GM23338 (cell line): ENCODE measurements around the gene PRM3. TPM values are rescaled to one million over a fixed set of nuclear protein-coding genes. Genes with fewer than 3 reads are reported as not detected.

Experiments
- ATAC-seq: fragments of 200-7000 bp; cut with Tn5 transposase; 3 replicates; pipeline ENCODE4 v1.9.1; 2020
- DNase-seq: peaks from one replicate; pipeline ENCODE4 v3.0.0-alpha.2; 2015; ENCODE audit warnings: low spot score
- H2AFZ ChIP-seq: fragments of 200-600 bp; sonication (generic); 2 replicates; pipeline ENCODE4 v1.8.0; 2016; ENCODE audit warnings: antibody characterized with exemption, mild to moderate bottlenecking, moderate library complexity
- H3F3A ChIP-seq: fragments of 200-600 bp; sonication (generic); replicated peaks from 2 replicates; pipeline ENCODE4 v1.8.0; 2017; ENCODE audit warnings: antibody characterized with exemption, mixed run types, low read depth
- H3K27ac ChIP-seq: fragments of 200-600 bp; sonication (generic); 2 replicates; pipeline ENCODE4 v1.6.1; 2016; ENCODE audit warnings: low read depth
- H3K27me3 ChIP-seq: fragments of 200-600 bp; sonication (generic); 2 replicates; pipeline ENCODE4 v1.8.0; 2016; ENCODE audit warnings: mild to moderate bottlenecking, mixed run types, moderate library complexity; ENCODE audit not compliant: insufficient read depth
- H3K36me3 ChIP-seq: fragments of 200-600 bp; sonication (generic); 2 replicates; pipeline ENCODE4 v1.8.0; 2016; ENCODE audit warnings: mild to moderate bottlenecking; ENCODE audit not compliant: insufficient read depth
- H3K4me1 ChIP-seq: fragments of 200-600 bp; sonication (generic); 2 replicates; pipeline ENCODE4 v1.8.0; 2016; ENCODE audit warnings: mild to moderate bottlenecking, moderate library complexity; ENCODE audit not compliant: insufficient read depth
- H3K4me2 ChIP-seq: fragments of 200-600 bp; sonication (generic); 2 replicates; pipeline ENCODE4 v1.7.1; 2017; ENCODE audit warnings: mixed run types
- H3K4me3 ChIP-seq: fragments of 200-600 bp; sonication (generic); 2 replicates; pipeline ENCODE4 v1.6.1; 2016; ENCODE audit warnings: mixed run types
- H3K79me2 ChIP-seq: fragments of 200-600 bp; sonication (generic); replicated peaks from 2 replicates; pipeline ENCODE4 v1.8.0; 2017; ENCODE audit warnings: mild to moderate bottlenecking; ENCODE audit not compliant: insufficient read depth
- H3K9me2 ChIP-seq: fragments of 200-600 bp; sonication (generic); 2 replicates; pipeline ENCODE4 v1.8.0; 2017; ENCODE audit not compliant: insufficient read depth
- H4K20me1 ChIP-seq: fragments of 200-600 bp; sonication (generic); replicated peaks from 2 replicates; pipeline ENCODE4 v1.8.0; 2017; ENCODE audit warnings: mild to moderate bottlenecking; ENCODE audit not compliant: insufficient read depth
- H3K27ac Mint-ChIP-seq: 2 replicates; pipeline ENCODE4 v1.8.0; 2020; ENCODE audit warnings: inconsistent platforms, mild to moderate bottlenecking, moderate library complexity, mixed read lengths
- H3K27me3 Mint-ChIP-seq: 3 replicates; pipeline ENCODE4 v1.8.0; 2022; ENCODE audit warnings: low read depth, mild to moderate bottlenecking, moderate library complexity, mixed read lengths, inconsistent platforms; ENCODE audit not compliant: insufficient read depth, poor library complexity
- H3K36me3 Mint-ChIP-seq: 3 replicates; pipeline ENCODE4 v1.8.0; 2021; ENCODE audit warnings: low read depth, mild to moderate bottlenecking, inconsistent platforms, moderate library complexity, mixed read lengths
- H3K4me1 Mint-ChIP-seq: 3 replicates; pipeline ENCODE4 v1.8.0; 2020; ENCODE audit warnings: mild to moderate bottlenecking, inconsistent platforms, mixed read lengths
- H3K4me3 Mint-ChIP-seq: 3 replicates; pipeline ENCODE4 v1.8.0; 2021; ENCODE audit warnings: moderate library complexity, mild to moderate bottlenecking, inconsistent platforms, mixed read lengths
- H3K9me3 Mint-ChIP-seq: 3 replicates; pipeline ENCODE4 v1.8.0; 2020; ENCODE audit warnings: moderate library complexity, mild to moderate bottlenecking, inconsistent platforms, mixed read lengths
- CREB1 ChIP-seq: fragments of 250-450 bp; sonication (Bioruptor Pico); IDR thresholded peaks from 2 replicates; pipeline ENCODE4 v1.5.0; 2020; ENCODE audit warnings: low read depth, mild to moderate bottlenecking, moderate library complexity
- EZH2 ChIP-seq: fragments of 200-600 bp; sonication (generic); IDR thresholded peaks from one replicate; pipeline ENCODE4 v1.8.0; 2017; ENCODE audit warnings: antibody characterized with exemption, mild to moderate bottlenecking, low read depth; ENCODE audit not compliant: unreplicated experiment
- EZH2phosphoT487 ChIP-seq: fragments of 200-600 bp; sonication (generic); IDR thresholded peaks from one replicate; pipeline ENCODE4 v1.8.1; 2018; ENCODE audit warnings: antibody characterized with exemption; ENCODE audit not compliant: unreplicated experiment
- JUNB ChIP-seq: IDR thresholded peaks from one replicate; pipeline ENCODE4 v1.6.1; 2016; ENCODE audit warnings: antibody characterized with exemption; ENCODE audit not compliant: unreplicated experiment
- NANOG ChIP-seq: IDR thresholded peaks from 2 replicates; pipeline ENCODE4 v1.6.1; 2016; ENCODE audit warnings: antibody characterized with exemption, borderline replicate concordance
- POLR2AphosphoS5 ChIP-seq: IDR thresholded peaks from 2 replicates; pipeline ENCODE4 v1.6.1; 2016; ENCODE audit warnings: antibody characterized with exemption, low read depth
- STAT1 ChIP-seq: IDR thresholded peaks from one replicate; pipeline ENCODE4 v1.6.1; 2016; ENCODE audit warnings: antibody characterized with exemption; ENCODE audit not compliant: unreplicated experiment
- ZNF114 ChIP-seq: fragments of 250-450 bp; sonication (Bioruptor Pico); IDR thresholded peaks from 2 replicates; pipeline ENCODE4 v1.5.0; 2020; ENCODE audit warnings: mild to moderate bottlenecking, moderate library complexity
- ZNF331 ChIP-seq: fragments of 250-450 bp; sonication (Bioruptor Pico); IDR thresholded peaks from 2 replicates; pipeline ENCODE4 v1.5.0; 2020; ENCODE audit warnings: low read depth, mild to moderate bottlenecking, moderate library complexity
- polyA plus RNA-seq: library from polyadenylated mRNA; unstranded; fragments of >200 nt; fragmentation: Nextera tagmentation; extraction: Ambion mirVana; gene quantifications from 2 replicates; pipeline ENCODE4 v1.2.1, GENCODE V29; 2016
- total RNA-seq: library from RNA; depleted of rRNA; stranded (reverse); fragments of >200 nt; shearing (Covaris generic); gene quantifications from 2 replicates; pipeline ENCODE4 v1.2.3, GENCODE V29; 2014
- TF ChIP-seq, protein P1 (sequence below): IDR thresholded peaks from 2 replicates; pipeline ENCODE4 v1.6.1; 2016; ENCODE audit warnings: antibody characterized with exemption
- TF ChIP-seq, protein P2 (sequence below): fragments of 250-450 bp; sonication (Bioruptor Pico); IDR thresholded peaks from 2 replicates; pipeline ENCODE4 v1.5.0; 2020; ENCODE audit warnings: mild to moderate bottlenecking, moderate library complexity
- TF ChIP-seq, protein P3 (sequence below): IDR thresholded peaks from one replicate; pipeline ENCODE4 v1.6.1; 2018; ENCODE audit warnings: antibody characterized with exemption; ENCODE audit not compliant: unreplicated experiment

The PRM3 gene
- total and polyA plus RNA-seq, 2 experiments from 2014 or later = not detected

DNA sequence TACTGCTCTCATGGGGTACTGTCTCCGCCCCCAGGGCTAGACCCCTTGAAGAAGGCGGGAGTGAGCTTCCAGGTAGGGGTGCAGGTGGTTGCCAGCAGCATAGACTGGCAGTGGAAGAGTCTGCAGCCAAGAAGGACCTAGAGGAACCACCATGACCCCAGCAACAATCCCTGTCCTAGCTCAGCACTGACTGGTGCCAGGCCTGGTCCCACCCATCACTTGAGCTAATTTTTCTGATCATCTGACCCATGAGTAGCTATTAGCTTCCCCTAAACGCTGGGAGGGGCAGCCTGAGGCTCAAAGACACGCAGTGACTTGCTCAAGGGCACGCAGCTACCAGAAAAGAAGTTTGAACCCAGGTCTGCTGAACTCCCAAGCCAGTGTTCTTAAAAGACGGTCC lies 945 bp downstream of the PRM3 start:
- ATAC-seq = no peak
- H4K20me1 ChIP-seq = no peaks in the 10 kb centered on the region
- Mint-ChIP-seq H3K27me3 (peaks cover 9% of the 10 kb centered on the region), H3K9me3 (peaks cover 2% of the 10 kb centered on the region; the same call in 1 of the 3 replicates), H3K4me3 (no peak overlapping the region), H3K27ac (no peak overlapping the region), H3K4me1 (peaks cover 11% of the 10 kb centered on the region), H3K36me3 (no peaks in the 10 kb centered on the region; the same call in 2 of the 3 replicates)
- 0 out of 2 replicates have a peak, but pooled peaks cover 3% of the 10 kb centered on the region for H3F3A ChIP-seq
- H3K27ac ChIP-seq = no peak overlapping the region
- H2AFZ ChIP-seq = peak overlapping the region; percentile 93; the same call in 1 of the 2 replicates
- H3K4me3 ChIP-seq = no peak overlapping the region
- H3K79me2 ChIP-seq = no peaks in the 10 kb centered on the region
- H3K27me3 ChIP-seq = no peaks in the 10 kb centered on the region
- no peaks in the 10 kb centered on the region; the same call in 1 of the 2 replicates for H3K4me1 ChIP-seq
- H3K36me3 ChIP-seq = no peaks in the 10 kb centered on the region
- no peak for TF ChIP-seq POLR2AphosphoS5
- TF ChIP-seq, protein P1, sequence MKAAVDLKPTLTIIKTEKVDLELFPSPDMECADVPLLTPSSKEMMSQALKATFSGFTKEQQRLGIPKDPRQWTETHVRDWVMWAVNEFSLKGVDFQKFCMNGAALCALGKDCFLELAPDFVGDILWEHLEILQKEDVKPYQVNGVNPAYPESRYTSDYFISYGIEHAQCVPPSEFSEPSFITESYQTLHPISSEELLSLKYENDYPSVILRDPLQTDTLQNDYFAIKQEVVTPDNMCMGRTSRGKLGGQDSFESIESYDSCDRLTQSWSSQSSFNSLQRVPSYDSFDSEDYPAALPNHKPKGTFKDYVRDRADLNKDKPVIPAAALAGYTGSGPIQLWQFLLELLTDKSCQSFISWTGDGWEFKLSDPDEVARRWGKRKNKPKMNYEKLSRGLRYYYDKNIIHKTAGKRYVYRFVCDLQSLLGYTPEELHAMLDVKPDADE = no peak
- no peak for TF ChIP-seq EZH2
- no peak for TF ChIP-seq JUNB
- no peak for TF ChIP-seq CREB1 (CRISPR knock-in tag)
- TF ChIP-seq, protein P2, sequence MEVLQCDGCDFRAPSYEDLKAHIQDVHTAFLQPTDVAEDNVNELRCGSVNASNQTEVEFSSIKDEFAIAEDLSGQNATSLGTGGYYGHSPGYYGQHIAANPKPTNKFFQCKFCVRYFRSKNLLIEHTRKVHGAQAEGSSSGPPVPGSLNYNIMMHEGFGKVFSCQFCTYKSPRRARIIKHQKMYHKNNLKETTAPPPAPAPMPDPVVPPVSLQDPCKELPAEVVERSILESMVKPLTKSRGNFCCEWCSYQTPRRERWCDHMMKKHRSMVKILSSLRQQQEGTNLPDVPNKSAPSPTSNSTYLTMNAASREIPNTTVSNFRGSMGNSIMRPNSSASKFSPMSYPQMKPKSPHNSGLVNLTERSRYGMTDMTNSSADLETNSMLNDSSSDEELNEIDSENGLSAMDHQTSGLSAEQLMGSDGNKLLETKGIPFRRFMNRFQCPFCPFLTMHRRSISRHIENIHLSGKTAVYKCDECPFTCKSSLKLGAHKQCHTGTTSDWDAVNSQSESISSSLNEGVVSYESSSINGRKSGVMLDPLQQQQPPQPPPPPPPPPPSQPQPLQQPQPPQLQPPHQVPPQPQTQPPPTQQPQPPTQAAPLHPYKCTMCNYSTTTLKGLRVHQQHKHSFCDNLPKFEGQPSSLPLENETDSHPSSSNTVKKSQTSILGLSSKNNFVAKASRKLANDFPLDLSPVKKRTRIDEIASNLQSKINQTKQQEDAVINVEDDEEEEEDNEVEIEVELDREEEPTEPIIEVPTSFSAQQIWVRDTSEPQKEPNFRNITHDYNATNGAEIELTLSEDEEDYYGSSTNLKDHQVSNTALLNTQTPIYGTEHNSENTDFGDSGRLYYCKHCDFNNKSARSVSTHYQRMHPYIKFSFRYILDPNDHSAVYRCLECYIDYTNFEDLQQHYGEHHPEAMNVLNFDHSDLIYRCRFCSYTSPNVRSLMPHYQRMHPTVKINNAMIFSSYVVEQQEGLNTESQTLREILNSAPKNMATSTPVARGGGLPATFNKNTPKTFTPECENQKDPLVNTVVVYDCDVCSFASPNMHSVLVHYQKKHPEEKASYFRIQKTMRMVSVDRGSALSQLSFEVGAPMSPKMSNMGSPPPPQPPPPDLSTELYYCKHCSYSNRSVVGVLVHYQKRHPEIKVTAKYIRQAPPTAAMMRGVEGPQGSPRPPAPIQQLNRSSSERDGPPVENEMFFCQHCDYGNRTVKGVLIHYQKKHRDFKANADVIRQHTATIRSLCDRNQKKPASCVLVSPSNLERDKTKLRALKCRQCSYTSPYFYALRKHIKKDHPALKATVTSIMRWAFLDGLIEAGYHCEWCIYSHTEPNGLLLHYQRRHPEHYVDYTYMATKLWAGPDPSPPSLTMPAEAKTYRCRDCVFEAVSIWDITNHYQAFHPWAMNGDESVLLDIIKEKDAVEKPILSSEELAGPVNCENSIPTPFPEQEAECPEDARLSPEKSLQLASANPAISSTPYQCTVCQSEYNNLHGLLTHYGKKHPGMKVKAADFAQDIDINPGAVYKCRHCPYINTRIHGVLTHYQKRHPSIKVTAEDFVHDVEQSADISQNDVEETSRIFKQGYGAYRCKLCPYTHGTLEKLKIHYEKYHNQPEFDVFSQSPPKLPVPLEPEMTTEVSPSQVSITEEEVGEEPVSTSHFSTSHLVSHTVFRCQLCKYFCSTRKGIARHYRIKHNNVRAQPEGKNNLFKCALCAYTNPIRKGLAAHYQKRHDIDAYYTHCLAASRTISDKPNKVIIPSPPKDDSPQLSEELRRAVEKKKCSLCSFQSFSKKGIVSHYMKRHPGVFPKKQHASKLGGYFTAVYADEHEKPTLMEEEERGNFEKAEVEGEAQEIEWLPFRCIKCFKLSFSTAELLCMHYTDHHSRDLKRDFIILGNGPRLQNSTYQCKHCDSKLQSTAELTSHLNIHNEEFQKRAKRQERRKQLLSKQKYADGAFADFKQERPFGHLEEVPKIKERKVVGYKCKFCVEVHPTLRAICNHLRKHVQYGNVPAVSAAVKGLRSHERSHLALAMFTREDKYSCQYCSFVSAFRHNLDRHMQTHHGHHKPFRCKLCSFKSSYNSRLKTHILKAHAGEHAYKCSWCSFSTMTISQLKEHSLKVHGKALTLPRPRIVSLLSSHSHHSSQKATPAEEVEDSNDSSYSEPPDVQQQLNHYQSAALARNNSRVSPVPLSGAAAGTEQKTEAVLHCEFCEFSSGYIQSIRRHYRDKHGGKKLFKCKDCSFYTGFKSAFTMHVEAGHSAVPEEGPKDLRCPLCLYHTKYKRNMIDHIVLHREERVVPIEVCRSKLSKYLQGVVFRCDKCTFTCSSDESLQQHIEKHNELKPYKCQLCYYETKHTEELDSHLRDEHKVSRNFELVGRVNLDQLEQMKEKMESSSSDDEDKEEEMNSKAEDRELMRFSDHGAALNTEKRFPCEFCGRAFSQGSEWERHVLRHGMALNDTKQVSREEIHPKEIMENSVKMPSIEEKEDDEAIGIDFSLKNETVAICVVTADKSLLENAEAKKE (CRISPR knock-in tag) = no peak
- TF ChIP-seq, protein P3, sequence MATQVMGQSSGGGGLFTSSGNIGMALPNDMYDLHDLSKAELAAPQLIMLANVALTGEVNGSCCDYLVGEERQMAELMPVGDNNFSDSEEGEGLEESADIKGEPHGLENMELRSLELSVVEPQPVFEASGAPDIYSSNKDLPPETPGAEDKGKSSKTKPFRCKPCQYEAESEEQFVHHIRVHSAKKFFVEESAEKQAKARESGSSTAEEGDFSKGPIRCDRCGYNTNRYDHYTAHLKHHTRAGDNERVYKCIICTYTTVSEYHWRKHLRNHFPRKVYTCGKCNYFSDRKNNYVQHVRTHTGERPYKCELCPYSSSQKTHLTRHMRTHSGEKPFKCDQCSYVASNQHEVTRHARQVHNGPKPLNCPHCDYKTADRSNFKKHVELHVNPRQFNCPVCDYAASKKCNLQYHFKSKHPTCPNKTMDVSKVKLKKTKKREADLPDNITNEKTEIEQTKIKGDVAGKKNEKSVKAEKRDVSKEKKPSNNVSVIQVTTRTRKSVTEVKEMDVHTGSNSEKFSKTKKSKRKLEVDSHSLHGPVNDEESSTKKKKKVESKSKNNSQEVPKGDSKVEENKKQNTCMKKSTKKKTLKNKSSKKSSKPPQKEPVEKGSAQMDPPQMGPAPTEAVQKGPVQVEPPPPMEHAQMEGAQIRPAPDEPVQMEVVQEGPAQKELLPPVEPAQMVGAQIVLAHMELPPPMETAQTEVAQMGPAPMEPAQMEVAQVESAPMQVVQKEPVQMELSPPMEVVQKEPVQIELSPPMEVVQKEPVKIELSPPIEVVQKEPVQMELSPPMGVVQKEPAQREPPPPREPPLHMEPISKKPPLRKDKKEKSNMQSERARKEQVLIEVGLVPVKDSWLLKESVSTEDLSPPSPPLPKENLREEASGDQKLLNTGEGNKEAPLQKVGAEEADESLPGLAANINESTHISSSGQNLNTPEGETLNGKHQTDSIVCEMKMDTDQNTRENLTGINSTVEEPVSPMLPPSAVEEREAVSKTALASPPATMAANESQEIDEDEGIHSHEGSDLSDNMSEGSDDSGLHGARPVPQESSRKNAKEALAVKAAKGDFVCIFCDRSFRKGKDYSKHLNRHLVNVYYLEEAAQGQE = no peak
- TF ChIP-seq EZH2phosphoT487 = no peak
- no peak for TF ChIP-seq NANOG
- TF ChIP-seq ZNF331 = no peak
- TF ChIP-seq STAT1 = no peak
- TF ChIP-seq ZNF114 (CRISPR knock-in tag) = no peak
- H3K4me2 ChIP-seq = no peak overlapping the region
- peaks cover 3% of the 10 kb centered on the region; the same call in 1 of the 2 replicates for H3K9me2 ChIP-seq
- no peak for DNase-seq
